ENCODE measurements around the gene CSTPP1.

CSTPP1 gene

GRCh38 chr11:47148270-47148669 is 211.7 kb downstream of the CSTPP1 start:
- H3K4me1 ChIP-seq (ENCODE audit: insufficient read depth, low read length, severe bottlenecking), result peaks cover 40% of the 10 kb centered on the region
- H3K9ac ChIP-seq (ENCODE audit: low read length), result no peak overlapping the region
- H3K4me3 ChIP-seq (ENCODE audit: low read depth, low read length, poor library complexity, severe bottlenecking), result no peak overlapping the region
- H2AFZ ChIP-seq (ENCODE audit: low read length), result no peak overlapping the region
- H3K9me3 ChIP-seq (ENCODE audit: low read length), result no peaks in the 10 kb centered on the region
- H3K27me3 ChIP-seq (ENCODE audit: insufficient read depth, low read length), result no peaks in the 10 kb centered on the region
- no peaks in the 10 kb centered on the region for H3F3A ChIP-seq (ENCODE audit: insufficient read depth, low read length)
- no peak overlapping the region for H3K4me2 ChIP-seq (ENCODE audit: low read length)
- no peaks in the 10 kb centered on the region for H3K9me2 ChIP-seq (ENCODE audit: low read depth, low read length)
- no peaks in the 10 kb centered on the region for H4K20me1 ChIP-seq (ENCODE audit: insufficient read depth, low read length)
- no peaks in the 10 kb centered on the region for H3K79me2 ChIP-seq (ENCODE audit: insufficient read depth, low read length)
- H3K36me3 ChIP-seq (ENCODE audit: insufficient read depth, low read length), result no peaks in the 10 kb centered on the region
- TF ChIP-seq, protein P1, sequence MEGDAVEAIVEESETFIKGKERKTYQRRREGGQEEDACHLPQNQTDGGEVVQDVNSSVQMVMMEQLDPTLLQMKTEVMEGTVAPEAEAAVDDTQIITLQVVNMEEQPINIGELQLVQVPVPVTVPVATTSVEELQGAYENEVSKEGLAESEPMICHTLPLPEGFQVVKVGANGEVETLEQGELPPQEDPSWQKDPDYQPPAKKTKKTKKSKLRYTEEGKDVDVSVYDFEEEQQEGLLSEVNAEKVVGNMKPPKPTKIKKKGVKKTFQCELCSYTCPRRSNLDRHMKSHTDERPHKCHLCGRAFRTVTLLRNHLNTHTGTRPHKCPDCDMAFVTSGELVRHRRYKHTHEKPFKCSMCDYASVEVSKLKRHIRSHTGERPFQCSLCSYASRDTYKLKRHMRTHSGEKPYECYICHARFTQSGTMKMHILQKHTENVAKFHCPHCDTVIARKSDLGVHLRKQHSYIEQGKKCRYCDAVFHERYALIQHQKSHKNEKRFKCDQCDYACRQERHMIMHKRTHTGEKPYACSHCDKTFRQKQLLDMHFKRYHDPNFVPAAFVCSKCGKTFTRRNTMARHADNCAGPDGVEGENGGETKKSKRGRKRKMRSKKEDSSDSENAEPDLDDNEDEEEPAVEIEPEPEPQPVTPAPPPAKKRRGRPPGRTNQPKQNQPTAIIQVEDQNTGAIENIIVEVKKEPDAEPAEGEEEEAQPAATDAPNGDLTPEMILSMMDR (IDR thresholded peaks at IDR 0.05; ENCODE audit: low read length), result no peak
- TF ChIP-seq EZH2 (IDR thresholded peaks at IDR 0.05; ENCODE audit: borderline replicate concordance, low read length), result no peak
- peak overlapping the region; percentile 34 for H3K27ac ChIP-seq (ENCODE audit: low read depth, low read length, poor library complexity, severe bottlenecking)

GRCh38 chr11:47148903-47149531 is 212.5 kb downstream of the CSTPP1 start:
- Histone ChIP-seq H3K9me3 (ENCODE audit: low read length) (no peaks in the 10 kb centered on the region), H3K27ac (ENCODE audit: low read depth, low read length, poor library complexity, severe bottlenecking) (peak overlapping the region; percentile 34), H3K4me3 (ENCODE audit: low read depth, low read length, poor library complexity, severe bottlenecking) (no peak overlapping the region), H4K20me1 (ENCODE audit: insufficient read depth, low read length) (no peaks in the 10 kb centered on the region), H3F3A (ENCODE audit: insufficient read depth, low read length) (no peaks in the 10 kb centered on the region), H3K9me2 (ENCODE audit: low read depth, low read length) (no peaks in the 10 kb centered on the region), H3K27me3 (ENCODE audit: insufficient read depth, low read length) (no peaks in the 10 kb centered on the region), H3K79me2 (ENCODE audit: insufficient read depth, low read length) (no peaks in the 10 kb centered on the region), H3K36me3 (ENCODE audit: insufficient read depth, low read length) (no peaks in the 10 kb centered on the region), H2AFZ (ENCODE audit: low read length) (no peak overlapping the region), H3K4me2 (ENCODE audit: low read length) (no peak overlapping the region), H3K9ac (ENCODE audit: low read length) (no peak overlapping the region; the same call in 1 of the 2 replicates), H3K4me1 (ENCODE audit: insufficient read depth, low read length, severe bottlenecking) (peaks cover 47% of the 10 kb centered on the region)
- TF ChIP-seq EZH2 (IDR thresholded peaks at IDR 0.05; ENCODE audit: borderline replicate concordance, low read length), result no peak
- TF ChIP-seq, protein P1 (IDR thresholded peaks at IDR 0.05; ENCODE audit: low read length), result no peak

DNA sequence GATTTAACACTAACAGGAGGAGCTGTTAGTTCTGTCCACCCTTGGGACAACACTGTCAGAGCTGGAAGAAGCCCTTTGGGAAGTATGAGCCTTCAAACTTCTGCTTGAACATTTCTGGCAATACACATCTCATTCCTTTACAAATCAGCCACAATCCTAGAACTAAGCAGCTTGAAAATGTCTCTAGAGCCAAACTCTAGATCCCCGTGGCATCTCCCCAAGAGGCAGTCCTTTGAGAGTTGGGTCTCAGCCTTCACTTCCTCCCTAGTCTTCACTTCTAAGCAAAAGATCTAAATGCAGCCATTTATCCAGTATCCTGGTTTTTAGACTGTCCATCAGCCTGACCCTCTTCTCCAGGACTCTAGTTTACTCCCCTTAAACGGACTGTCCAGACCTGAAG is 213.2 kb downstream of the CSTPP1 start:
- Histone ChIP-seq H3K9me2 (ENCODE audit: low read depth, low read length) (no peaks in the 10 kb centered on the region), H3K4me3 (ENCODE audit: low read depth, low read length, poor library complexity, severe bottlenecking) (no peak overlapping the region), H3K9ac (ENCODE audit: low read length) (no peak overlapping the region; the same call in 1 of the 2 replicates), H3K36me3 (ENCODE audit: insufficient read depth, low read length) (no peaks in the 10 kb centered on the region), H3F3A (ENCODE audit: insufficient read depth, low read length) (no peaks in the 10 kb centered on the region), H3K27ac (ENCODE audit: low read depth, low read length, poor library complexity, severe bottlenecking) (peak overlapping the region; percentile 34), H4K20me1 (ENCODE audit: insufficient read depth, low read length) (no peaks in the 10 kb centered on the region), H3K9me3 (ENCODE audit: low read length) (no peaks in the 10 kb centered on the region), H3K27me3 (ENCODE audit: insufficient read depth, low read length) (no peaks in the 10 kb centered on the region), H3K79me2 (ENCODE audit: insufficient read depth, low read length) (no peaks in the 10 kb centered on the region), H3K4me2 (ENCODE audit: low read length) (no peak overlapping the region), H2AFZ (ENCODE audit: low read length) (no peak overlapping the region), H3K4me1 (ENCODE audit: insufficient read depth, low read length, severe bottlenecking) (peaks cover 55% of the 10 kb centered on the region)
- no peak for TF ChIP-seq EZH2 (IDR thresholded peaks at IDR 0.05; ENCODE audit: borderline replicate concordance, low read length)
- TF ChIP-seq, protein P1 (IDR thresholded peaks at IDR 0.05; ENCODE audit: low read length), result no peak

All from OCI-LY1 (cell line).